Thyroid gland (tissue), 4 donors: Measurements from ENCODE around the gene KCNG4. TPM values are rescaled to one million over a fixed set of nuclear protein-coding genes. Genes with fewer than 3 reads are reported as not detected.

Experiments used
- DNase-seq, 2 donors: peaks; one replicate each; pipeline ENCODE4 v3.0.0-alpha.2; 2019
- H3K27ac ChIP-seq, 3 donors: fragments of 200-600 bp; sonication (generic); 1 replicate in 2 of 3; 2 replicates in 1 of 3; pipeline ENCODE4 v1.5.1; 2016 to 2019; ENCODE audit warnings: mild to moderate bottlenecking in 1 of 3, moderate library complexity in 1 of 3
- H3K27me3 ChIP-seq: fragments of 200-600 bp; sonication (generic); one replicate; pipeline ENCODE4 v1.5.1; 2019
- H3K36me3 ChIP-seq, 2 donors: fragments of 200-600 bp; sonication (generic); one replicate each; pipeline ENCODE4 v1.5.1; 2016 to 2019
- H3K4me1 ChIP-seq, 2 donors: fragments of 200-600 bp; sonication (generic); one replicate each; pipeline ENCODE4 v1.5.1; 2017 to 2019
- H3K4me3 ChIP-seq, 3 donors: fragments of 200-600 bp; sonication (generic); replicated peaks in 1 of 3; 1 replicate in 2 of 3; 2 replicates in 1 of 3; pipeline ENCODE4 v1.5.1; 2016; ENCODE audit warnings: mild to moderate bottlenecking in 1 of 3
- H3K9me3 ChIP-seq: fragments of 200-600 bp; sonication (generic); one replicate; pipeline ENCODE4 v1.5.1; 2017
- CTCF ChIP-seq, 6 experiments: fragments of 200-600 bp in 3 of 6; fragments of 450-650 bp in 3 of 6; sonication (generic) in 3 of 6; IDR thresholded peaks; one replicate each; pipeline ENCODE4 v1.5.1; 2016 to 2019; ENCODE audit warnings: antibody characterized with exemption in 6 of 6, mild to moderate bottlenecking in 2 of 6, inconsistent platforms in 1 of 6, moderate library complexity in 1 of 6
- POLR2A ChIP-seq, 2 donors: fragments of 450-650 bp; IDR thresholded peaks; one replicate each; pipeline ENCODE4 v1.6.1; 2017; ENCODE audit warnings: antibody characterized with exemption in 2 of 2, mild to moderate bottlenecking in 2 of 2, moderate library complexity in 1 of 2
- WGBS, 2 donors: methylation state at CpG; one replicate each; pipeline ENCODE4 v1.1.5; 2017; 5-methylcytosine and 5-hydroxymethylcytosine counted together
- intact Hi-C: fragments of 100-400 bp; cut with DNase I; formaldehyde crosslinking; loops from one replicate; pipeline ENCODE4 v1.15.1; 2023
- total RNA-seq, 4 donors: library from RNA; depleted of rRNA; stranded (reverse); fragments of >200 nt; gene quantifications; one replicate each; pipeline ENCODE4 v1.2.3, GENCODE V29; 2016

Gene KCNG4
- total RNA-seq, 4 donors from 2014 or later, result not detected

GRCh38 chr16:84233748-84234147 lies 6.1 kb downstream of the KCNG4 start:
- Histone ChIP-seq H3K27ac (no peak overlapping the region), H3K9me3 (no peaks in the 10 kb centered on the region)
- WGBS, 2 donors, result 88 to 93% methylated on average over 9 of the region's 9 CpGs

GRCh38 chr16:84232969-84233368 lies 6.8 kb downstream of the KCNG4 start:
- TF ChIP-seq POLR2A (IDR thresholded peaks at IDR 0.05), result no peak
- no peak for TF ChIP-seq CTCF (IDR thresholded peaks at IDR 0.05)
- Histone ChIP-seq H3K36me3 (no peaks in the 10 kb centered on the region), H3K4me3 (no peak overlapping the region), H3K27ac (no peak overlapping the region), H3K27me3 (no peaks in the 10 kb centered on the region), H3K4me1 (peaks cover 8 to 10% of the 10 kb centered on the region in 2 donors), H3K9me3 (no peaks in the 10 kb centered on the region)
- no peak for DNase-seq
- intact Hi-C loops, result no loop called here
- WGBS, 2 donors, result 94 to 95% methylated on average over 4 to 5 of the region's 5 CpGs

More at GRCh38 chr16:84233748-84234147, 6.1 kb downstream of the KCNG4 start:
- TF ChIP-seq CTCF (IDR thresholded peaks at IDR 0.05), result no peak
- no peak for TF ChIP-seq POLR2A (IDR thresholded peaks at IDR 0.05)
- intact Hi-C loops, result no loop called here
- Histone ChIP-seq H3K4me1 (peaks cover 4 to 10% of the 10 kb centered on the region in 2 donors), H3K4me3 (no peak overlapping the region), H3K36me3 (no peaks in the 10 kb centered on the region), H3K27me3 (no peaks in the 10 kb centered on the region)
- DNase-seq, result no peak

- Histone ChIP-seq H3K27ac (no peak overlapping the region), H3K9me3 (no peaks in the 10 kb centered on the region), H3K27me3 (no peaks in the 10 kb centered on the region), H3K4me1 (peaks cover 12 to 16% of the 10 kb centered on the region in 2 donors), H3K36me3 (no peaks in the 10 kb centered on the region), H3K4me3 (no peak overlapping the region)
- DNase-seq, result no peak
- WGBS, 2 donors, result 95% methylated on average over 5 of the region's 5 CpGs
- TF ChIP-seq CTCF (IDR thresholded peaks at IDR 0.05) (no peak), POLR2A (IDR thresholded peaks at IDR 0.05) (no peak)
- intact Hi-C loops, result no loop called here
These were observed 7.8 kb downstream of the KCNG4 start for GRCh38 chr16:84232060-84232459.

GRCh38 chr16:84229471-84229870 lies 10.3 kb downstream of the KCNG4 start:
- Histone ChIP-seq H3K9me3 (no peaks in the 10 kb centered on the region), H3K4me1 (peaks cover 12 to 16% of the 10 kb centered on the region in 2 donors), H3K4me3 (no peak overlapping the region), H3K27me3 (no peaks in the 10 kb centered on the region), H3K27ac (no peak overlapping the region), H3K36me3 (no peaks in the 10 kb centered on the region)
- no peak for DNase-seq
- TF ChIP-seq CTCF (IDR thresholded peaks at IDR 0.05) (no peak), POLR2A (IDR thresholded peaks at IDR 0.05) (no peak)
- WGBS, 2 donors, result 93% methylated on average over 11 of the region's 11 CpGs
- intact Hi-C loops, result no loop called here

GRCh38 chr16:84228256-84228838 lies 11.5 kb downstream of the KCNG4 start:
- Histone ChIP-seq H3K4me3 (no peak overlapping the region), H3K9me3 (no peaks in the 10 kb centered on the region), H3K27me3 (no peaks in the 10 kb centered on the region), H3K27ac (peak overlapping the region; percentile 52 to 78 (median 72)), H3K4me1 (peaks cover 12 to 16% of the 10 kb centered on the region in 2 donors), H3K36me3 (no peaks in the 10 kb centered on the region)
- TF ChIP-seq CTCF (IDR thresholded peaks at IDR 0.05), result no peak
- TF ChIP-seq POLR2A (IDR thresholded peaks at IDR 0.05), result no peak
- intact Hi-C loops, result no loop called here
- DNase-seq, result peak; percentile 93 to 96
- WGBS, 2 donors, result 15% methylated on average over 11 to 17 of the region's 18 CpGs
